Glutamatergic neuron (in vitro differentiated cells): Measurements from ENCODE around the gene FBXO42. TPM values are rescaled to one million over a fixed set of nuclear protein-coding genes. Genes with fewer than 3 reads are reported as not detected.
"Not testable (repeated sequence)": the region's sequence is repeated elsewhere in the genome, so short reads cannot be mapped to it uniquely, and the experiment has no call there.

ENCODE experiments used
- DNase-seq: peaks from one replicate; pipeline ENCODE4 v3.0.0; 2022
- H3K27ac Mint-ChIP-seq: one replicate; pipeline ENCODE4 v1.8.0; 2020; ENCODE audit warnings: mild to moderate bottlenecking, mixed read lengths, inconsistent platforms; ENCODE audit not compliant: unreplicated experiment
- H3K27me3 Mint-ChIP-seq: one replicate; pipeline ENCODE4 v1.8.0; 2020; ENCODE audit warnings: mild to moderate bottlenecking, moderate library complexity, mixed read lengths, inconsistent platforms; ENCODE audit not compliant: unreplicated experiment
- H3K36me3 Mint-ChIP-seq: one replicate; pipeline ENCODE4 v1.8.0; 2020; ENCODE audit warnings: mild to moderate bottlenecking, mixed read lengths, inconsistent platforms; ENCODE audit not compliant: unreplicated experiment
- H3K4me1 Mint-ChIP-seq: one replicate; pipeline ENCODE4 v1.8.0; 2020; ENCODE audit warnings: mild to moderate bottlenecking, low read depth, mixed read lengths, inconsistent platforms; ENCODE audit not compliant: unreplicated experiment
- H3K4me3 Mint-ChIP-seq: one replicate; pipeline ENCODE4 v1.8.0; 2020; ENCODE audit warnings: mild to moderate bottlenecking, mixed read lengths, inconsistent platforms; ENCODE audit not compliant: unreplicated experiment
- H3K9me3 Mint-ChIP-seq: one replicate; pipeline ENCODE4 v1.8.0; 2020; ENCODE audit warnings: mild to moderate bottlenecking, moderate library complexity, mixed read lengths, inconsistent platforms; ENCODE audit not compliant: unreplicated experiment
- CTCF ChIP-seq: fragments of 200-600 bp; sonication (generic); IDR thresholded peaks from one replicate; pipeline ENCODE4 v1.5.0; 2021; ENCODE audit not compliant: partially characterized antibody, unreplicated experiment
- total RNA-seq: library from RNA; stranded (reverse); fragmentation: NEBNext Ultra II Directional; extraction: Animal tissue kit (Norgen Biotek cat#: 25700); gene quantifications from one replicate; pipeline ENCODE4 v1.2.1, GENCODE V29; 2021; ENCODE audit not compliant: unreplicated experiment

FBXO42 gene
- total RNA-seq, 1 donor from 2014 or later = 27.7 TPM

GRCh38 chr1:16257968-16258367 lies 94.3 kb downstream of the FBXO42 start:
- DNase-seq = no peak
- no peaks in the 10 kb centered on the region for H3K36me3 Mint-ChIP-seq
- peaks cover 31% of the 10 kb centered on the region for H3K4me1 Mint-ChIP-seq
- peaks cover 4% of the 10 kb centered on the region for H3K27me3 Mint-ChIP-seq
- no peak overlapping the region for H3K4me3 Mint-ChIP-seq
- no peak overlapping the region for H3K27ac Mint-ChIP-seq
- H3K9me3 Mint-ChIP-seq = peaks cover 2% of the 10 kb centered on the region
- TF ChIP-seq CTCF = no peak

DNA sequence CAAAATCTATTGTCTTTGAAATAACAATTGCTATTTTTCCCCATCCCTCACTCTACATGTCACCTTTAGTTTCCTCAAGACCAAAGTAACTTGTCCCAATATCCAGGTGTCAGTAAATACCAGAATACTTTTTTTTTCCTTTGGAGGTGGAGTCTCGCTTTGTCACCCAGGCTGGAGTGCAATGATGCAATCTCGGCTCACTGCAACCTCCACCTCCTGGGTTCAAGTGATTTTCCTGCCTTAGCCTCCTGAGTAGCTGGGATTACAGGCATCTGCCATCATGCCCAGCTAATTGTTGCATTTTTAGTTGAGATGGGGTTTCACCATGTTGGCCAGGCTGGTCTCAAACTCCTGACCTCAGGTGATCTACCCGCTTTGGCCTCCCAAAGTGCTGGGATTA lies 94.7 kb downstream of the FBXO42 start:
- not testable (repeated sequence) for DNase-seq, H3K27ac Mint-ChIP-seq, H3K9me3 Mint-ChIP-seq, H3K4me3 Mint-ChIP-seq, H3K27me3 Mint-ChIP-seq, H3K36me3 Mint-ChIP-seq
- H3K4me1 Mint-ChIP-seq = peaks cover 31% of the 10 kb centered on the region

DNA sequence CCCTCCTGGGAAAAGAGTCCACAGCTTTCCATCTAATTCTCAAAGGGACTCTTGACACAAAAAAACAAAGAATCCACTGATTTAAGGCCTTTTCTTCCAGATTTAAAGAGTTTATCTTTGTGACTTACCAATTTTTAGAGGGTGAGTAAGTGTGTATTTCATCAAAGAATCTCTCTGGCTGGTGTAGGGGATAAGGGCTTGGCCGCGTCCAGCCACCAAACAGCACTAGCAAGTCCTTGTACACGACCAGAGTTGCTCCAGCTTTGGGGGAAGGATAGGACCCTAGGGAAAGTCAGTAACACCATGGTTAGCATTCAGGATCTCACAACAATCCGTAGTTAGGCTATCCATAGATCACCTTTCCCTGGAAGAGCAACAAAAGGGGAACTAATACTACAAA lies 95.8 kb downstream of the FBXO42 start:
- Mint-ChIP-seq H3K36me3 (no peaks in the 10 kb centered on the region), H3K9me3 (peaks cover 2% of the 10 kb centered on the region), H3K27me3 (peaks cover 4% of the 10 kb centered on the region), H3K4me1 (peaks cover 31% of the 10 kb centered on the region), H3K27ac (no peak overlapping the region), H3K4me3 (no peak overlapping the region)
- no peak for TF ChIP-seq CTCF
- DNase-seq = no peak

DNA sequence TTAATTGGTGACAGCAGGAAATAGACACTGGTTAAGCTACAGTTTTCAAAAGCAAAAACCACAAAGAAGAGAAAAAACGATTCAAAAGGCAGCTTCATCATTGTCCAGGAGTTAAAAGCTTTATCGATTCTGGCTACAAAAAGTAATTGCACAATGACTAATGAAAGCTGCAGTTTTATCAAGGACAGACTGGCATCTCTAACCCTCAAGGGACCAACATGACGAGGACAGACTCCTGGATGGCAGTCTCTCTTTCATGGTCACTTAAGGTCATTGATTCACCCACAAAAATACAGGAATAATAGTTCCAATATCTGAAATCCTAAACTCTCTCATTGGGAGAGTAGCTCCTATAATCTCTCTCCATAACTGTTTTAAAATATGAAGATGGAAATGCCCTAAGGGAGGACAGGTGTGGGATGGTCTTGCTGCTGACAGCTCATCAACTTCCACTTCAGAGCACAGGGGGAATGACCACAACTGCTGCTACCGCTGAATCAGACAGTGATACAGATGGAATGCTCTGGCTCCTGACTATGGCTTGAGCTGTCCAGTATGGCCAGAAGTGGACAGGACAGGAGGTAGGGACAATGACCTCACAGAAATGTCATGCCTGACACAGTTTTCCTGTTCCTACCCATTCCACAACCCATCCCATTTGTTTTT lies 97.9 kb downstream of the FBXO42 start:
- Mint-ChIP-seq H3K4me3 (no peak overlapping the region), H3K9me3 (peaks cover 2% of the 10 kb centered on the region), H3K27me3 (peaks cover 4% of the 10 kb centered on the region), H3K36me3 (no peaks in the 10 kb centered on the region), H3K27ac (no peak overlapping the region), H3K4me1 (peaks cover 31% of the 10 kb centered on the region)
- TF ChIP-seq CTCF = no peak
- DNase-seq = no peak

GRCh38 chr1:16253332-16253922 lies 98.9 kb downstream of the FBXO42 start:
- Mint-ChIP-seq H3K27ac (no peak overlapping the region), H3K36me3 (no peaks in the 10 kb centered on the region), H3K4me3 (no peak overlapping the region), H3K4me1 (peaks cover 27% of the 10 kb centered on the region), H3K9me3 (peaks cover 2% of the 10 kb centered on the region), H3K27me3 (peaks cover 4% of the 10 kb centered on the region)
- TF ChIP-seq CTCF = no peak
- no peak for DNase-seq
